Activated CD4-positive, alpha-beta T cell treated with anti-CD3 and anti-CD28 coated beads, Interleukin-2, amount 50 U/mL, for 16 hours (primary cell): Measurements from ENCODE around the gene PRMT5.
"Not testable (repeated sequence)": the region's sequence is repeated elsewhere in the genome, so short reads cannot be mapped to it uniquely, and the experiment has no call there.

Experiments
- DNase-seq: peaks from one replicate; pipeline ENCODE4 v3.0.0-alpha.2; 2020

The PRMT5 gene

DNA sequence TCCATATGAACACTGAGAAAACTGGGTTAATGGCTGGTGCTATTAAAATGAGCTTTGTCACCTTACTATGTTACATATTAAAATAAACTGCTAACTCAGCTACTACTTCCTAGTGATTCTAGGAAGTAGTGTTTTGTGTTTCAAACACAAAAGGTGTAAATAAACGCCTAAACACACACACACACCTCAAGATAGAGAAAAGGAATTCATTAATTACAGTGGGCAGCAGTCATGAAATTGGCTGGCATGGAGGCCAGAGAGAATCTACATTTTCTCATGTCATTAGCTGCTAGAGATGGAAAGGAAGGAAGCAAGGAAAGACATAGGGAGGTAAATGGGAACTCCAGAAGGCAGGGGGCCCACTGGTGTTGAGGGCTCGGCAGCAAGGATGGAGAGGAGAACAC is 787 bp upstream of the PRMT5 start:
- DNase-seq = no peak

DNA sequence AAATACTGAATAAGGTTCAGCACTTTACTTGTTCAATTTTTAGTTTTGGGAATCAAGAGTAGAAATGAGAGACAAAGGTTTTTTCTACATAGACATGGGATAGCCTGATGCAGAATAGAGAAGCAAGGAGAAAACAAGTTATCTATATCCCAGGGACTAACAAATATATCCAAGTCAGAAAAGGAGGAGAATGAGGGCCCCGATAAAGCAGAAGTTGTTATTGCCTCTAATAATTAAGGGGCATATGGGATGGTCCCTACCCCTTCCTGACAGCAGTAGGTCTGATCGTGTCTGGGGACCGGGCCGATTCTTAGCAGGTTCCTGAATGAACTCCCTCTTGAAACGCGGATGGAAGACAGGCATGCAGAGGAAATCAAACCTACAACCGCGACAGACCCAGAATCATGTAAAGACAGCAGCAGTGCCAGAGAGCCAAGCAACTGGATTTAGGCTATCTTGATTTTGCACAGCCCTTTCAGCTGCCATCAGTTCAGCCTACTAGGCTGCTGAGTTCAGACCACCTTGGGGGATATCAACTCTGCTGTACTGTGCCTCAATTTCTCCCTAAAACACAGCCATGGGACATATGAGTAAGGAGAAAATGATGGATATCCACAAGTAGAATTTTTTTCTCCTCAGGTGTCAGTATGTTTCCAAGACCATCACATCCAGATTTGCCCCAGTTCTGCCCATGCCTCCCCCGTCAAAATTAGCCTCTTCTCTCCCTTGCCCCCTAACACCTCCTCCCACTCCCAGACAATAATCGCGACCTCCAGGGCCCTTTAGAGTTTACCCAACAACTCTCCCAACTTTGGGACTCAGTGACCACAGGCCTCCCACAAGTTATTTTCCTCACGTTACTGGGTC is 706 bp downstream of the PRMT5 start:
- DNase-seq = no peak

DNA sequence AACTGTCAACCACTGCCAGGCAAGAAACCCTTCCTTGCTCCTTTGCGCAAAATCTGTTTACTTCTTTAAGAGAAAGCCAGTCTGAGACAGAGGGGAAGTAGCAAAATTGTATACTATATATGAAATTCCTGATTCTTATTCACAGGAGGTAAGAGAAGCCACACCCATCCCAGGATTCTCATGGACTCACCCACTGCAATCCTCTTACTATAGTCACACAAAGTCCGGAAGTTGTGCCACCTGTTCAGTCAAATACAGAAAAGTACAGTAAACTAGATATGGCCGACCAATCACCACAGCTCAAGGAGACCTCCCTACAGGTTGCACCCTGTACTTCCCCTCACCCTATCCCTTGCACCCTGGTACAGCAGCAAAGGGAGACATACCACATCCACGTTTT is 2.9 kb downstream of the PRMT5 start:
- DNase-seq = no peak

DNA sequence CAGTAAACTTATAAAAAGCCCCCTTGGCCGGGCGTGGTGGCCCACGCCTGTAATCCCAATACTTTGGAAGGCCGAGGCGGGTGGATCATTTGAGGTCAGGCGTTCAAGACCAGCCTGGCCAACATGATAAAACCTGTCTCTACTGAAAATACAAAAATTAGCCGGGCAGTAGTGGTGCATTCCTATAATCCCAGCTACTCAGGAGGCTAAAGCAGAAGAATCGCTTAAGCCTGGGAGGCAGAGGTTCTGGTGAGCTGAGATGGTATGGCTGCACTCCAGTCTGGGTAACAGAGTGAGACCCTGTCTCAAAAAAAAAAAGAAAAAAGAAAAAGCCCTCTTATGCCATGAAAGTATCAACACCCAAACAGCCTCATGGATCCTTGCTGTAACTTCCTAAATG is 3.7 kb downstream of the PRMT5 start:
- DNase-seq = no peak

DNA sequence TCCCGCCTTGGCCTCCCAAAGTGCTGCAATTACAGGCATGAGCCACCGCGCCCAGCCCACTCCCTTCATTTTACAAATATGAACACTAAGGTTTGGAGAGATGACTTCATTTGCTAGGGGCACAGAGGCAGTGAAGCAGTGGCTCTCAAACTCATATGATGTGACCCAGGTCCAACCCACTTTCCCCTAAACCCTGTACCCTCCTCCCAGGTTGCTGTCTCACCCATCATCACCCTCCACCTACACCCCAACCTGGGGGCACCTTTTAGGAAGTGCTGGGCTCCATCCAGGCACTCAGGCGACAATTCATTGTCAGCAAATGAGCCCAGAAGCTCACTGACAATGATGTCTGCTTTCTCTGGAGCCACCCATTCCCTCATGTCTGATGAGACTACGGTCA is 5.4 kb downstream of the PRMT5 start:
- DNase-seq = no peak

DNA sequence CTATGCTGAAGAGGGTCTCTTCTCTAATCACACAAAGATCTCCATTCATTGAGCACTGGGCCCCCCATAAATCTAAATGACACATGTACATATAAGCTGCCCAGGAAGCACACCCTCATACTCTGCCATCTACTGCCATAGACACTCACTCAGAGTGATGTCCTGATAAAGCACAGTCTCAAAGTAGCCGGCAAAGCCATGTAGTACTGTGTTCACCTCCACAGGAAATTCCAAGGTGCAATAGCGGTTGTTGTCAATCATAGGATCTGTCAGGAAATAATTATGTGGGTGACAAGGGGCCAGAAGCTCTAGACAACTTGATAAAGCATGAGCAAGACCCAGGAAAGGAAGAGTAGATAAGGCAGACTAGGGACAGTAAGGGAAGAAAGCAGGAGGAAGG is 6.9 kb downstream of the PRMT5 start:
- DNase-seq = no peak

DNA sequence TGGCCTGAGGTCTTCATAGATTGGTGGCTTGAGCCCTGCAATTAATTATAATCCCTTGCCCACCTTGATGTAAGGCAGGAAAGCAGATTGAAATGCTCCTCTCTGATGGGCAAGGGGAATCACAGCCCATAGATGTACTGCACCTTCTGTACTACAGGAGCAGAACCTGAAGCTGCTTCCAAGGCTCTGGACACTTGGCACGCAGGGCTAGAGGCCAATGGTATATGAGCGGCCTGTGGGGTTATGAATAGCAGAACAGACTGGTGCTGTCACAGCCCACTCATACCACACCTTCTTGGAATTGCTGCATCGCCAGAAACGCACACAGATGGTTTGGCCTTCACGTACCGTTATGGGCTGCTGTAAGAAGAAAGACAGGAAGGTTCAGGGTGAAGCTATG is 8.5 kb downstream of the PRMT5 start:
- no peak for DNase-seq

DNA sequence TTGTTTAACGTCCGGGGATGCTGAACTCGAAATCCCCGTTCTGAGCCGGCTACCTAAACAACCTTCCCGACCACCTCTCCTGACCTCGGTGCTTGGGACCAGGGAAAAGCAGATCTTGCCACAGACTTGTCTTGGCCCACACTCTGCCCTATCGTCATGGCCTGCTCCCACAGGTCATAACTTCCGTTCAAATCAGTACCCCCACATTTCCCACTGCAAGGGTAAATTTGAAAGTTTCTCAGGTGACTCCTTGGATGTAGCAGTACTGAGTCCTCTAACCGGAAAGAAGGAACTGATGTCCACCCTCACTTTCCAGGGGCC is 9.6 kb downstream of the PRMT5 start:
- no peak for DNase-seq

DNA sequence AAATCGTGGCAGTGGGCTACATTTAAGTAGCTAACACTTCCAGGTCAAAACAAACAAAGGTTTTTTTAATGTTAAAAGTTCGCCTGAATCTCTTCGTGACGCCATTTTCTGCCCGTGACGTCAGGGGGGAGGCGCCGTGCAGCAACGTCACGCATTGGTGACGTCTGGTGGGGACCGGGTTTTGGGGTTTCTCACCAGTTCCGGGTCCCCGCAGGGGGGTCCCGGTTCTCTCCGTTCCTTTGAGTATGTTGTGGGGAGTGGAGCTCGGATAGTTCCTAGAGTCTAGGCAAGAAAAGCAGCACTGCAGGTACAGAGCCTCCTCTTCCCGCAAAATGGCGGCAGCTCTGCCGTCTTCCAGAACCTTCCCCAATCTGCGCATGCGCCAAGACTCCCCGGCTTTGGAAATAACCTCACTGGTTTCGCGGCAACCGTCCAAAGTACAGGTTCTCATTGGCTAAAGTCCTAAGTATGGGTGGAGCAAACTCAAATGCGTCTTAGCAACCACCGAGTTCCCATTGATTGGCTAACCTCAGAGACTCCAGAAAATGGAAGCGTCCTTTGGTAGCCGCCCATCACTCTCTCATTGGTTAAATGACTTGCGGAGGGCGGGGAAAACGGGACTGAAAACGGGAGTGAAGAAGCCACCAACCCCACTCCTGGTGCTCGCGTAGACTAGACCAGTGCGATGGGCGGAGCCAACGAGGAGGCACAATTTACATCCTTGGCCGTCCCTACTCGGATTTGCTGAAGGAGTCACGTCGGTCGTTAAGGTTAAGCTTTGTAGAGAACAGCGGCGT is 10.2 kb downstream of the PRMT5 start, which contains the start of gene RBM23:
TSS of gene RBM23 (minus strand) at position 346 of the 797 bp plus-strand sequence.
- DNase-seq = peak; percentile 99

DNA sequence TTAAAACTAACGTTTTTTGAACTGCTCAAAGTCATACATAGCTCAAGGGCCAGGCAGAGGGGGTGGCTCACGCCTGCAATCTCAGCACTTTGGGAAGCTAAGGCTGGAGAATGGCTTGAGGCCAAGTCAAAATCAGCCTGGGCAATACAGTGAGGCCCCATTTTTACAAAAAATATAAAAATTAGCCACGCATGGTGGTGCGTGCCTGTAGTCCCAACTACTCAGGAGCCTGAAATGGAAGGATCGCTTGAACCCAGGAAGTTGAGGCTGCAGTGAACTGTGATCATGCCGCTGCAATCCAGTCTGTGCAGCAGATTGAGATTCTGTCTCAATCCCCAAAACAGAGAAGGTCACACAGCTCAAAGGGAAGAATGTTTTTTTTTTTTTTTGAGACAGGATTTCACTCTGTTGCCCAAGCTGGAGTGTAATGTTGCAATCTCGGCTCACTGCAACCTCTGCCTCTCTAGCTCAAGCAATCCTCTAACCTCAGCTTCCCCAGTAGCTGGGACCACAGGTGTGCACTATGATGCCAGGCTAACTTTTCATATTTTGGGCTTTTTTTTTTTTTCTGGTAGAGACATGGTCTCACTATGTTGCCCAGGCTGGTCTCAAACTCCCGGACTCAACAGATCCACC is 13.2 kb downstream of the PRMT5 start:
- DNase-seq = no peak

DNA sequence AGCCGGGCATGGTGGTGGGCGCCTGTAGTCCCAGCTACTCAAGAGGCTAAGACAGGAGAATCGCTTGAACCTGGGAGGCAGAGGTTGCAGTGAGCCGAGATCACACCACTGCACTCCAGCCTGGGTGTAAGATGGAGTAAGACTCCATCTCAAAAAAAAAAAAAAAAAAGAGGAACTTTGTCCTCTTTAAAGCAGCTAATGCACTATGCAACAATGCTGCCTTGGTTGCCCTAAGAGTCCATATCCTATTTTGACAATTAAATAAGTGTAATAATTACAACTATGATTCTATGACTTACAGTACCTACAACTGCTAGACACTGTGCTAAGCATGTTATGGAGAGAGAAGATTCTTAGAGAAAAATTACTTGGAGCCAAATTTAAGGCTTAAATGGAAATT is 14.3 kb downstream of the PRMT5 start:
- not testable (repeated sequence) for DNase-seq

DNA sequence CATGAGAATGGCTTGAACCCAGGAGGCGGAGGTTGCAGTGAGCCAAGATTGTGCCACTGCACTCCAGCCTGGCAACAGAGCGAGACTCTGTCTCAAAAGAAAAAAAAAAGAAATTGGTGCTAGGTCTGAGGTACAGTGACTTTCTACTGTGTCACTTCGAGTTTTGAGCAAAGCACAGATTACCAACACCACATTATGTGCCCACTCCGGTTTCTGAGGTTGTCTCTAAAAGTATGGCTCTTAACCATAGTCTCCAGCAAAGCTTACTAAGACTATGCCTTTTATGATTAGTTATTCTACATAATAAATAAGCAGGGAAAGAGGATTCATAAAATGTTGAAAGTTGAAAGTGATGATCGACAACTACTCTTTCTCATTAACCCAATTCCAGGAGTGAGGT is 18.3 kb downstream of the PRMT5 start:
- no peak for DNase-seq

DNA sequence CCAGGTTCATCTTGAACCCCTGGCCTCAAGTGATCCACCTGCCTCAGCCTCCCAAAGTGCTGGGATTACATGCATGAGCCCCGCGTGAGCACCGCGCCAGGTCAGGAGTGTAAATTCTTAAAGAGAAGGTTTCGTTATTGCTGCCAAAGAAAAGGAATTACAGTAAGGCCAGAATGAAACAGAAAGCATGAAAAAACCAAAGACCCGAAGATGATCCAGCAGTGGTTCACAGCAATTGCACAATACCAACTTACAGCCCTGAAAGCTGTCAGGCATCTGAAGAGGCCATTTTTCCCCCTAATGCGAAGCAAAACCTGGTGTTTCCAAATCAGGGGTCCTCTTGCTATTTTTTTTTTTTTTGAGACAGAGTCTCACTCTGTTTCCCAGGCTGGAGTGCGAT is 20.6 kb downstream of the PRMT5 start:
- DNase-seq = no peak

DNA sequence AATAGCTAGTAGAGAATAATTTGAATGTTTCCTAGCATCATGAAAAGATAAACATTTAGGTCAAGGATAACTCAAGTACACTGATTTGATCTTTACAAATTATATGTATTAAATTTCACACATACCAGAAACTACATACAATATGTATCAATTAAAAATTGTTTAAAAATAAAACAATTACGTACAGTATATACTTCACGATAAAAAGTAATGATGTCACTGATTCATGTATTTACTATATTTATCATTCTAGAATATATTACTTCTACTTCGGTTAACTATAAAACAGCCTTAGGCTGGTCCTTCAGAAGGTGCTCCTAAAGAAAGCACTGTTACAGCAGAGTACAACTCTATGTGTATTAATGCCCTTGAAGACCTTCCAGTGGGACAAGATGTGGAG is 21.7 kb downstream of the PRMT5 start:
- DNase-seq = no peak

DNA sequence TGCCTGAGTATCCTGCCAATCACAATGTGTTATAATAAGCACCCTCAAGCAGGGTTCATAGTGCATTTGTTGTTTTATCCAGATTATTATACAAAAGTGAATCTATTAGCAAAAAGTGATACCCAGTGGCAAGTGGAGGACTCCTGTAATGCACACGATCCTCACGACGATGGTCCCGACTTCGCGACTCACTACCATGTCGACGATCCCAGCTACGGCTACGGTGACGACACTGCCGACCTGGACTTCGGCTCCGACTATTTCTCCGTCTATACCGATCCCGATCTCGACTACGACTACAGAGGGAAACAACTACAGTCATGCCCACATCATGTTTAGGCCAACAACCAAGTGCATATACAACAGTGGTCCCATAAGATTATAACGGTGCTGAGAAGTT is 23.1 kb downstream of the PRMT5 start:
- no peak for DNase-seq

DNA sequence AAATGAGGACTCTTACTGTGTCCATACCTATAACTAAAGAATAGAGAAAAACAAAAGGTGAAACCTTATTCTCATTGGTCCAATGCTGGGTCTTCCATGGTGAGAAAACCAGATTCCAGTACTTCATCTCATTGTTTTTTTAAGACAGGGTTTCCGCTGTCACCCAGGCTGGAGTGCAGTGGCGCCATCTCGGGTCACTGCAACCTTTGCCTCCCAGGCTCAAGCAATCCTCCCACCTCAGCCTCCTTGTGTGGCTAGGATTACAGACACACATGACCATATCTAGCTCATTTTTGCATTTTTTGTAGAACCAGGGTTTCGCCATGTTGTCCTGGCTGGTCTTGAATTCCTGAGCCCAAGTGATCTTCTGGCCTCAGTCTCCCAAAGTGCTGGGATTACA is 23.5 kb downstream of the PRMT5 start:
- DNase-seq = no peak

DNA sequence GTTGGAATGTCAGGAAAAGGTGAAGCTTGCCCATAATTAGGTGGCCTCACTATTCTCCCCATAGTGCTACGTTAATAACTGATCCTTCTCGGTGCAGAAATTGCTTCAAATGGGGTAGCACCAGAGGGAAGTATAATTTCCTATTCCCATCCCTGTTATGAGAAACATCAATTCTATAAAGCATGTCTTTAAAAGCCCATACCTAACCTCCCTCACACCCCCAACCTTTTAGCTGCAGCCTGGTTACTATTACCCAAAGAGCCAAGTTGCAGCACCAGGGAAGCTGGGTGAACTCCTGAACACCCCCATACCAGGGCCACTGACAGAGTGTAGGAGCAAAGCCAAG is 25.5 kb downstream of the PRMT5 start:
- no peak for DNase-seq

DNA sequence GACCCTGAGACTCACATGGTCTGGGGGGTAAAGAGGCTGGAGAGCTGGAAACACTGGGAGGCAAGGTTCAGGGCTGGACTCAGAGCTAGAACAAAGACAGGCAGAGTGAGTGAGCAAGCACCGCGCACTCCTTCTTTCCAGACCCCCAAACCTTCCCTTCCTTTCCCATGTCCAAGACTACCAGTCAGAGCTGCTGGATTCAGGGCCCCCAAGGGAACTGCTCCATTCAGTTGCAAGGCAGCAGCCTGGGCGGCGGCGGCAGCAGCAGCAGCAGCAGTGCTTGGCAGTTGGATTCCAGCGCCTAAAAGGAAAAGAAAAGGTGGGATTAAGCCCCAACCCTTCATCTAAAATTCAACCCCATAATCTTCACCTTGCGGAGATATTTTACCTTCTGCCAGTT is 27.4 kb downstream of the PRMT5 start:
- no peak for DNase-seq

DNA sequence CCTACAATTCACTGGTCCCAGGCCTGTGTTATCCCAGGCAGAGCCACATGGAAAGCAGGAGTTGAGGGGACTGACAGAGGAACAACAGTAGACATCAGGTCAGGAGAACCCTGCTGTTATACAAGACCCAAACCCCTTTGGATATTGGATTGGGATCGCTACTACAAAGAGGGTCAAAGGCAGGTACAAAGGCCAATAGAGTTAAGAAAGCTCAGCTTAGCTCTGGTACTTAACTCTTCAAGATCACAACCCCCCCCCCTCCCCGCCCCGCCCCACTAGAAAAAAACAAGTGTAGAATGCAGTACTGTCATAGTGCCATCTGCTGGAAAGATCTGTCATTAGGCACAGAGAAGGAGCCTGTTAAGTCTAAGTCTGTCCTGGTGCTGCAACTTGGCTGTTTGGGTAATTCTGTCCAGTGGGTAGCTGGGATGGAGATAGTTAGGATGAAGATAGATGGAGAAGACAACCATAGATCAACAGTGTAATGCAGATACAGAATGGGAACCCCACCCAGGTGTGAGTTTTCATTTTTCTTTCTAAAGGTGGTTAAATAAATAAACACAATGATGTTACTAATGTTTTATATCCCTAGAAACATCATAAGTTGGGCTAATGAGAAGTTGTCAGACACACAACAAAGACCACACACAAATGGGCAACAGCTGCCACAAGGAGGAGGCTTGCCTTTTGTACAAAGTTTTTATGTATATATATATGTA is 28.9 kb downstream of the PRMT5 start:
- peak; percentile 63 for DNase-seq

DNA sequence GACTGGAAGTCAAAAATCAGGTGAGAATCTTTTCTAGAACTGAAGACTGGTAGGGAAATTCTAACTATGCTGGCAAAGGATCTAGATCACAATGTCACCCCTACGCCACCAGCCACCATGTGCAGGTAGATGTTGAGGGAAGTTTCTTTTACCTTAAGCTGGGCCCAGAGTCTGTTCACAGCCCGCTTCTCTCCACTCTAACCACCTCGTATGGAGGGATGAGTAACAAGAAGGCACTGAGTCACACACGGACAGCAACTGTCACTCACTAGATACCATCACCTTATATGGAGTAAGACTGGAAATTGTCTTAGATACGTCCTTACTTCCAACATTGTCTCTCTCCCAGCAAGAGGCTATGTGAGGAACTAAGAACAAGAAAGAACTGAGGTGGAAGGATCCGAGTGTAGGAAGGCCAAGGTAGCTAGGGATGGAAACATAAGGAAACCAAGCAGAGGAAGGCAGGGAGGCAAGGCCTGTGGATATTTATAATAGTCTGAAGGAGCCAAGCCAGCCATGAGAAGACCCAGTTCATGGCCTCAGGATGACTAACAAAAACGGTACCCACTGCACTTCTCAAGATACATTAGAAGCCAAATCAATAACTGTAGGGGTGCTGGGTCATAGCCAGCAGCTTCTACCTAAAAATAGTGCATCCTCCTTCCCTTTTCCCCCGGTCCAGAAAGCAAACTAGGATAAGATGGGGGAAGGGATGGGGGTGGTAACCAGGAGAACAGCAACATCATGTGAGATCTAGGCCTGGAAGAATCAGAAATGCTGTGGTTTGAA is 30.7 kb downstream of the PRMT5 start:
- peak; percentile 31 for DNase-seq

DNA sequence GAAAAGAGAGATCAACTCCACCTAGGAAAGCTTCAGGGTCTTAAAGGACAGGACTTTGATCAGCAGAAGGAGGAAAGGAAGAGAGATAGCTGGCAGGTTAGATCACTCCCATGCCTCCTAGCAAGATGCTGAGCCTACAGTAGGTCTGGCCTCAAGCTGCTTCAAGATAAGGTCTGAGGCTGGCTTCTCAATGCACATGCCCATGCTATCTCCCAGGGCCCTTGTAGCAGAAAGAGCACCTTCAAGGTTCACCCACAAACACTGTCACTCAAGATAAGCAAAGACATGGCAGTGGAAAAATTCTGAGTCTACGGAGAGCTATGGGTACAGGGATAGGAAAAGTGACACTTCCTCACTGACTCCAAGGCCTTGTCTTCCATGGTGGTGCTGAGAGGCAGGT is 31.8 kb downstream of the PRMT5 start:
- DNase-seq = no peak

DNA sequence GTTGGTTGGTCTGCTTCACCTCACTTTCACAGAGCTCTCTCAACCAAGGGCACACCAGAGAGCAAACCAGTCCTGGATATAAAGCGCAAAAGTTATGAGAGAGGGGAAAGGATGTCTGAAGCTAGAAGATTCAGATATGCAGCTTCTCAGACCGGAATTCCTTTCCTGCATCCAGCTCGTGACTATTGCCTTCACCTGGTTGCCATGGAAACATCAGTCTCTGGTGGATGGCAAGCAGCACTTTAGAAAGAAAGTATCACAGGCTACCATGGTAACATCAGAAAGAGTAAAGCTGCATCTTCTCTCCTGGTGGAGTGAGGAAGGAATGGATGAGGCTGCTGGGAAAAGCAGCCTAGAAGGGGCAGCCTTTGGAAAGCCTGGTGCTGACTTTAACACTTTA is 32.4 kb downstream of the PRMT5 start:
- no peak for DNase-seq

DNA sequence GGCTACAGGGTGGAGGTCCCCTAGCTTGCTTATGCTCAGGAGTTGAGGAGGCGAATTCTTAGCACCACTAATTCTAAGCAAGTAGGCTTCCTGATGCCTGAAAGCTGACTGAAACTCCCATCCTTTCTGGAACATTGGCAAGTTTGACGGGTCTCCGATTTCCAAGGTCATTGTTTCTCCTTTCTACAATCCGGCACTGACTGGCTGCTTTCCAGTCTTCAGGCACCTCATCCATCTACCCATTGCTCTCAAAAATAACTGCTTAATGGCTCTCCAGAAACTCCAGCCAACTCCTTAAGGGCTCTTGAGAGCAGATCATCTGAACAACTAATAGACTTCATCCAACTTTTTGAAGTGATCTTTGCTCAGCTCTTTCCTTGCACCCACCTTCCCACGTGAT is 32.8 kb downstream of the PRMT5 start:
- no peak for DNase-seq
